Osteocyte (in vitro differentiated cells): Measurements from ENCODE around the gene NFAT5. TPM values are rescaled to one million over a fixed set of nuclear protein-coding genes. Genes with fewer than 3 reads are reported as not detected.

Source experiments
- DNase-seq: peaks from one replicate; pipeline ENCODE4 v3.0.0; 2021; ENCODE audit warnings: mixed read lengths; ENCODE audit not compliant: unreplicated experiment; ENCODE audit errors: extremely low spot score
- H3K27ac Mint-ChIP-seq: one replicate; pipeline ENCODE4 v1.8.0; 2021; ENCODE audit warnings: mild to moderate bottlenecking, mixed read lengths; ENCODE audit not compliant: unreplicated experiment
- H3K27me3 Mint-ChIP-seq: one replicate; pipeline ENCODE4 v1.8.0; 2021; ENCODE audit warnings: mixed read lengths; ENCODE audit not compliant: unreplicated experiment
- H3K36me3 Mint-ChIP-seq: one replicate; pipeline ENCODE4 v1.8.0; 2021; ENCODE audit warnings: mixed read lengths; ENCODE audit not compliant: unreplicated experiment
- H3K4me1 Mint-ChIP-seq: one replicate; pipeline ENCODE4 v1.8.0; 2021; ENCODE audit warnings: mixed read lengths; ENCODE audit not compliant: unreplicated experiment
- H3K4me3 Mint-ChIP-seq: one replicate; pipeline ENCODE4 v1.8.0; 2021; ENCODE audit warnings: mild to moderate bottlenecking, moderate library complexity, mixed read lengths; ENCODE audit not compliant: unreplicated experiment
- H3K9me3 Mint-ChIP-seq: one replicate; pipeline ENCODE4 v1.8.0; 2021; ENCODE audit warnings: mixed read lengths; ENCODE audit not compliant: unreplicated experiment
- total RNA-seq: library from RNA; stranded (reverse); gene quantifications from 2 replicates; pipeline ENCODE4 v1.2.1, GENCODE V29; 2021
- TF ChIP-seq, protein P1 (sequence below): fragments of 200-600 bp; sonication (generic); IDR thresholded peaks from 2 replicates; pipeline ENCODE4 v1.5.0; 2021; ENCODE audit warnings: antibody characterized with exemption, mild to moderate bottlenecking, moderate library complexity

The NFAT5 gene
- total RNA-seq, 1 donor from 2014 or later: 55.0 TPM

DNA sequence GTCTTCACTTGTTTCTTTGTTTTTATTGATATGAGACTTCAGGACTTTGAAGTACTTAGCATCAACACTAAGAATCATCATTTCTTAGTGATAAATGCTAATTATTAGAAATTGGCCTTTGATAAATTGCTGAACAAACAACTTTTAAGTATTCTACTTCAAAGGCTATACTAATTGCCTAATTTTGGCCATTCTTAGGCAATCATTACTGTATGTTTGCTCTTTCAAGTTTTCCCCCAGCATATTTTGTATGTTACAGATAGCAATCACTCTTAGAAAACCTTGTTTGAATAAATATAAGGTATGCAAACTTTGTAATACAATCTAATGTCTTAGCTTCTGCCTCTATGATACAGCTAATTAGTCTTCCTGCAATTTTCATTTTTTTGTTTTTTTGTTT is 114.6 kb downstream of the NFAT5 start:
- Mint-ChIP-seq H3K36me3 (peaks cover 28% of the 10 kb centered on the region), H3K9me3 (no peaks in the 10 kb centered on the region), H3K27me3 (no peaks in the 10 kb centered on the region), H3K4me1 (no peaks in the 10 kb centered on the region), H3K27ac (no peak overlapping the region), H3K4me3 (no peak overlapping the region)
- TF ChIP-seq, protein P1, sequence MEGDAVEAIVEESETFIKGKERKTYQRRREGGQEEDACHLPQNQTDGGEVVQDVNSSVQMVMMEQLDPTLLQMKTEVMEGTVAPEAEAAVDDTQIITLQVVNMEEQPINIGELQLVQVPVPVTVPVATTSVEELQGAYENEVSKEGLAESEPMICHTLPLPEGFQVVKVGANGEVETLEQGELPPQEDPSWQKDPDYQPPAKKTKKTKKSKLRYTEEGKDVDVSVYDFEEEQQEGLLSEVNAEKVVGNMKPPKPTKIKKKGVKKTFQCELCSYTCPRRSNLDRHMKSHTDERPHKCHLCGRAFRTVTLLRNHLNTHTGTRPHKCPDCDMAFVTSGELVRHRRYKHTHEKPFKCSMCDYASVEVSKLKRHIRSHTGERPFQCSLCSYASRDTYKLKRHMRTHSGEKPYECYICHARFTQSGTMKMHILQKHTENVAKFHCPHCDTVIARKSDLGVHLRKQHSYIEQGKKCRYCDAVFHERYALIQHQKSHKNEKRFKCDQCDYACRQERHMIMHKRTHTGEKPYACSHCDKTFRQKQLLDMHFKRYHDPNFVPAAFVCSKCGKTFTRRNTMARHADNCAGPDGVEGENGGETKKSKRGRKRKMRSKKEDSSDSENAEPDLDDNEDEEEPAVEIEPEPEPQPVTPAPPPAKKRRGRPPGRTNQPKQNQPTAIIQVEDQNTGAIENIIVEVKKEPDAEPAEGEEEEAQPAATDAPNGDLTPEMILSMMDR: no peak
- DNase-seq: no peak

DNA sequence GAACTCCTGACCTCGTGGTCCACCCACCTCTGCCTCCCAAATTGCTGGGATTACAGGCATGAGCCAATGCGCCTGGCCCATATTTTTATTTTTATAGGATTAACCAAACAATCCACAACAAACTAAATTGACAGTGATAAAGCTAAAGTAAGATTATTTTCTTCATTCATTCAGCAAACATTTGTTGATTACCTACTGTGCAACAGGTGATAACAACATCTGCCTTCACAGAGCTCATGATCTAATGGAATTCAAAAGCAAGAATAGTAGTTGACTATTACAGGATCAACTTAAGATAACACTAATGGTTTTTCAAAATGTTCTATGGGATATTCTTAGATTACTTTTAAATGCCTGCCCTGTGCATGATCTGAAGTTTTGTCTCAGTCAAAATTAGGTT is 122.8 kb downstream of the NFAT5 start:
- TF ChIP-seq, protein P1: no peak
- Mint-ChIP-seq H3K4me1 (peaks cover under 1% of the 10 kb centered on the region), H3K27ac (no peak overlapping the region), H3K27me3 (no peaks in the 10 kb centered on the region), H3K4me3 (no peak overlapping the region), H3K9me3 (no peaks in the 10 kb centered on the region), H3K36me3 (peaks cover 37% of the 10 kb centered on the region)
- DNase-seq: no peak

DNA sequence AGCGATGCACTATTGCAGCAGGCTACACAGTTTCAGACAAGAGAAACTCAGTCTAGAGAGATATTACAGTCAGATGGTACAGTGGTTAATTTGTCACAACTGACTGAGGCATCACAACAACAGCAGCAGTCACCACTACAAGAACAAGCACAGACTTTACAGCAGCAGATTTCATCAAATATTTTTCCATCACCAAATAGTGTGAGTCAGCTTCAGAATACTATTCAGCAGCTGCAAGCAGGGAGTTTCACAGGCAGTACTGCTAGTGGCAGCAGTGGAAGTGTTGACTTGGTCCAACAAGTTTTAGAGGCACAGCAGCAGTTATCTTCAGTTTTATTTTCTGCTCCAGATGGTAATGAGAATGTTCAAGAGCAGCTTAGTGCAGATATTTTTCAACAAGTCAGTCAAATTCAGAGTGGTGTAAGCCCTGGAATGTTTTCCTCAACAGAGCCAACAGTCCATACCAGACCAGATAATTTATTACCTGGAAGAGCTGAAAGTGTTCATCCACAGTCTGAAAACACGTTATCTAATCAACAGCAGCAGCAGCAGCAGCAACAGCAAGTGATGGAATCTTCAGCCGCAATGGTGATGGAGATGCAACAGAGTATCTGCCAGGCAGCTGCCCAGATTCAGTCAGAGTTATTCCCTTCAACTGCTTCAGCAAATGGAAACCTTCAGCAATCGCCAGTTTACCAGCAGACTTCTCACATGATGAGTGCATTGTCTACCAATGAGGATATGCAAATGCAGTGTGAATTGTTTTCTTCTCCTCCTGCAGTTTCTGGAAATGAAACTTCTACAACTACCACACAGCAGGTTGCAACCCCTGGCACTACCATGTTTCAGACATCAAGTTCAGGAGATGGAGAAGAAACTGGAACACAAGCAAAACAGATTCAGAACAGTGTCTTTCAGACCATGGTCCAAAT is 126.5 kb downstream of the NFAT5 start:
- peaks cover 47% of the 10 kb centered on the region for H3K36me3 Mint-ChIP-seq

DNA sequence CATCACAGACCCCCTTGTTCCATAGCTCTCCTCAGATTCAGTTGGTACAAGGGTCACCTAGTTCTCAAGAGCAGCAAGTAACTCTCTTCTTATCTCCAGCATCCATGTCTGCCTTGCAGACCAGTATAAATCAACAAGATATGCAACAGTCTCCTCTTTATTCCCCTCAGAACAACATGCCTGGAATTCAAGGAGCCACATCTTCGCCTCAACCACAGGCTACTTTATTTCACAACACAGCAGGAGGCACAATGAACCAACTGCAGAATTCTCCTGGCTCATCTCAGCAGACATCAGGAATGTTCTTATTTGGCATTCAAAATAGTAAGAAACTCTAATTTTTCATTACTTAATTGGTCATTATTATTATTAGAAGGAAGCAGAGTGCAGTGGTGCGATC is 128.2 kb downstream of the NFAT5 start:
- peaks cover 17% of the 10 kb centered on the region for H3K4me1 Mint-ChIP-seq
- H3K9me3 Mint-ChIP-seq: no peaks in the 10 kb centered on the region
- peaks cover 51% of the 10 kb centered on the region for H3K36me3 Mint-ChIP-seq
- H3K27me3 Mint-ChIP-seq: no peaks in the 10 kb centered on the region
- DNase-seq: no peak
- TF ChIP-seq, protein P1: no peak
- no peak overlapping the region for H3K27ac Mint-ChIP-seq
- H3K4me3 Mint-ChIP-seq: no peak overlapping the region

More for the DNA sequence above, 126.5 kb downstream of the NFAT5 start:
- Mint-ChIP-seq H3K4me1 (peaks cover 17% of the 10 kb centered on the region), H3K4me3 (no peak overlapping the region), H3K27me3 (no peaks in the 10 kb centered on the region), H3K9me3 (no peaks in the 10 kb centered on the region), H3K27ac (peak overlapping the region; percentile 4)
- TF ChIP-seq, protein P1: no peak
- no peak for DNase-seq

DNA sequence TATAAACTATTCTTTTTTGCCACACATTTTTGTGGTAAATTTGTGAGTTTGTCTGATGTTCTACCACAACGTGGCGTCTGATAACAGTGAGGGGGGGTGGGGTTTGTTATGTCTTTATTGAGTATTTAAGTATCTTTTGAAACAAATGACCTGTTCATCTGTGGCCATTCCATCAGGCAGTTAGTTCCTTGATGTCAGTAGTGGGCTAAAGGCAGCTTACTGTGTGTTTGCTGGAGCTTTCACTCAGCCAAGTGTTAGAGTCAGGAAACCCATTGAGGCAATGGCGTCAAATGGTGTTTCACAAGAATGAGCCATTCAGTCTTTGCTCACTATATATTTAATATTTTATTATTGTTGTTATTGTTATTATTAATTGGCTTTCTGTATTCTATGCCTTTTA is 132.6 kb downstream of the NFAT5 start:
- TF ChIP-seq, protein P1: no peak
- Mint-ChIP-seq H3K27me3 (no peaks in the 10 kb centered on the region), H3K4me3 (no peak overlapping the region), H3K36me3 (peaks cover 34% of the 10 kb centered on the region), H3K27ac (no peak overlapping the region), H3K9me3 (no peaks in the 10 kb centered on the region), H3K4me1 (peaks cover 18% of the 10 kb centered on the region)
- DNase-seq: no peak
